GM19025 (cell line): ENCODE data around the gene CAPN10.

Source experiments
- ATAC-seq: cut with Tn5 transposase; IDR thresholded peaks from one replicate; pipeline ENCODE4 v1.9.1; 2021; ENCODE audit warnings: mild to moderate bottlenecking, low read depth, moderate library complexity; ENCODE audit not compliant: unreplicated experiment

Gene CAPN10

DNA sequence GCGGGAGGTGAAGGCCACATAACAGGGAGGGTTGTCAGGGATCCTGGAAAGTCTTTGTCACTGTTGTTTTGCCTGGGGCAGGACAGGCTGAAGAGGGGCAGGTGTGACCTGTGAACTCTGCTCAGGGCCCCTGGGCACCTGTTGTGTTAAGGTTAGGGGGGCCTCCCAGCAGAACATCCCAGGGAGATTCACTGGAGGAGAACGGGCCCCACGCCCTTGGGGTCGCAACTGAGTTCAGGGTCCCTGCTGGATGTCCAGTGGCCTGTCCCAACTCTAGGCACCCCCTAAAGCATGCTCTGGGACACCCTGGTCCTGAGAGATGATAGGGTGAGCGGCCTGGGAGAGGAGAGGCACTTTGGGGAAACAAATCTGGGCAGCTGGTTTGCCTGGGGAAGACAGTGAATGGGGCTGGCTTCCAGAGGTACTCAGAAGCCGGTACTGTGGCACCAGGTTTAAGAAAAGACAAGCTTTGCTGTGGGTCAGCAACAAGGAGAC lies 61.7 kb downstream of the CAPN10 start:
- ATAC-seq: no peak
